Left colon (tissue), 2 donors: ENCODE data around the gene TRIM14. TPM values are rescaled to one million over a fixed set of nuclear protein-coding genes. Genes with fewer than 3 reads are reported as not detected.
A peak's percentile ranks its signal among the peaks of the same experiment; 100 is the strongest.
"Not testable (repeated sequence)": the region's sequence is repeated elsewhere in the genome, so short reads cannot be mapped to it uniquely, and the experiment has no call there.

Source experiments
- ATAC-seq: fragments of 200-7000 bp; cut with Tn5 transposase; one replicate; pipeline ENCODE4 v1.9.1; 2020; ENCODE audit warnings: mild to moderate bottlenecking, moderate library complexity
- DNase-seq, 2 donors: peaks; one replicate each; pipeline ENCODE4 v3.0.0-alpha.2; 2020
- intact Hi-C, 2 donors: fragments of 100-400 bp; cut with DNase I in 1 of 2; cut with micrococcal nuclease in 1 of 2; formaldehyde crosslinking; loops; one replicate each; pipeline versions ENCODE4 v1.11.2 to v1.14.0; 2022; cut with DNase I, micrococcal nuclease
- total RNA-seq, 2 donors: library from RNA; stranded (reverse); fragmentation: NEBNext Ultra II Directional; extraction: Animal tissue kit (Norgen Biotek cat#: 25700); gene quantifications; one replicate each; pipeline ENCODE4 v1.2.1, GENCODE V29; 2021
- donor health status: DM: no; HTN: no; CAD: no.
- donor health status: DM: yes; HTN: yes; CAD: no.

The TRIM14 gene
- total RNA-seq, 2 donors from 2014 or later, result 46.3 to 55.6 TPM

- intact Hi-C loops, ATAC-seq, DNase-seq: not testable (repeated sequence)
Observed at GRCh38 chr9:98090674-98091073, 28.3 kb downstream of the TRIM14 start.

GRCh38 chr9:98087420-98088354 lies 31.3 kb downstream of the TRIM14 start:
- ATAC-seq (no peak), DNase-seq (peak in 1 of 2 donors; percentile 24)
- intact Hi-C loops, result no loop called here

GRCh38 chr9:98086461-98086860 lies 32.6 kb downstream of the TRIM14 start:
- DNase-seq (no peak), ATAC-seq (no peak)
- intact Hi-C loops, result no loop called here

GRCh38 chr9:98085944-98086343 lies 33.1 kb downstream of the TRIM14 start:
- ATAC-seq (no peak), DNase-seq (peak in 1 of 2 donors; percentile 18)
- intact Hi-C loops, result no loop called here

- intact Hi-C loops, result no loop called here
- ATAC-seq, result no peak
- DNase-seq, result peak in 1 of 2 donors; percentile 18
Observed at GRCh38 chr9:98085058-98085457, 34.0 kb downstream of the TRIM14 start.

- DNase-seq, result peak in 1 of 2 donors; percentile 18
- no peak for ATAC-seq
- intact Hi-C loops, result no loop called here
Observed at GRCh38 chr9:98084396-98084795, 34.6 kb downstream of the TRIM14 start.

GRCh38 chr9:98083566-98084183 lies 35.3 kb downstream of the TRIM14 start:
- DNase-seq, result no peak
- intact Hi-C loops, result no loop called here
- ATAC-seq, result no peak

GRCh38 chr9:98083061-98083501 lies 35.9 kb downstream of the TRIM14 start:
- intact Hi-C loops, result no loop called here
- DNase-seq (peak in 1 of 2 donors; percentile 29), ATAC-seq (peak; percentile 74)

GRCh38 chr9:98081477-98082219 lies 37.4 kb downstream of the TRIM14 start:
- ATAC-seq (peak; percentile 51), DNase-seq (peak in 1 of 2 donors; percentile 57)
- intact Hi-C loops, result no loop called here

- ATAC-seq, result no peak
- intact Hi-C loops, result no loop called here
- peak in 1 of 2 donors; percentile 26 for DNase-seq
Observed at GRCh38 chr9:98080780-98081179, 38.2 kb downstream of the TRIM14 start.

- DNase-seq (no peak), ATAC-seq (no peak)
- intact Hi-C loops, result no loop called here
Observed at GRCh38 chr9:98080326-98080725, 38.7 kb downstream of the TRIM14 start.

- DNase-seq, result peak in 1 of 2 donors; percentile 5
- intact Hi-C loops, result loop anchor here in 1 of 2 donors (10.0 kb wide), 1 partner anchor 176 kb away; the partner anchor contains the start of gene TBC1D2
- ATAC-seq, result no peak
Observed at GRCh38 chr9:98078895-98079294, 40.1 kb downstream of the TRIM14 start.

GRCh38 chr9:98076514-98076890 lies 42.5 kb downstream of the TRIM14 start:
- intact Hi-C loops, result loop anchor here in 1 of 2 donors (10.0 kb wide), 1 partner anchor 178 kb away; the partner anchor contains the start of gene TBC1D2
- DNase-seq, result peak in 1 of 2 donors; percentile 6
- not testable (repeated sequence) for ATAC-seq

GRCh38 chr9:98075332-98075805 lies 43.7 kb downstream of the TRIM14 start:
- ATAC-seq (no peak), DNase-seq (no peak)
- intact Hi-C loops, result loop anchor here in 1 of 2 donors (10.0 kb wide), 1 partner anchor 179 kb away; the partner anchor contains the start of gene TBC1D2

GRCh38 chr9:98074115-98074990 lies 44.7 kb downstream of the TRIM14 start:
- DNase-seq, result peak; percentile 52 to 76
- peak; percentile 11 for ATAC-seq
- intact Hi-C loops, result loop anchor here in 1 of 2 donors (10.0 kb wide), 1 partner anchor 180 kb away; the partner anchor contains the start of gene TBC1D2

- DNase-seq (peak; percentile 75 to 80), ATAC-seq (peak; percentile 63)
- intact Hi-C loops, result loop anchor here in 1 of 2 donors (10.0 kb wide), 1 partner anchor 183 kb away; the partner anchor contains the start of gene TBC1D2
Observed at GRCh38 chr9:98071737-98072136, 47.3 kb downstream of the TRIM14 start.

- ATAC-seq, result no peak
- intact Hi-C loops, result loop anchor here in 1 of 2 donors (10.0 kb wide), 1 partner anchor 184 kb away; the partner anchor contains the start of gene TBC1D2
- no peak for DNase-seq
Observed at GRCh38 chr9:98070704-98071103, 48.3 kb downstream of the TRIM14 start.

GRCh38 chr9:98069551-98069950 lies 49.5 kb downstream of the TRIM14 start:
- DNase-seq (no peak), ATAC-seq (no peak)
- intact Hi-C loops, result no loop called here
